ENCODE results near the gene CMTM1. TPM values are rescaled to one million over a fixed set of nuclear protein-coding genes. Genes with fewer than 3 reads are reported as not detected.
"Not testable (repeated sequence)": the region's sequence is repeated elsewhere in the genome, so short reads cannot be mapped to it uniquely, and the experiment has no call there.

CMTM1 gene
- total and polyA plus RNA-seq, 2 donors: 0.64 to 5.1 TPM

- Histone ChIP-seq H3K4me1 (ENCODE audit: control insufficient read depth in 2 of 2, insufficient read depth in 2 of 2, low read length in 2 of 2) (peaks cover 0 to 13% of the 10 kb centered on the region in 2 donors), H3K36me3 (ENCODE audit: control insufficient read depth in 2 of 2, insufficient read depth in 2 of 2, low read length in 1 of 2) (no peaks in the 10 kb centered on the region), H3K9me3 (ENCODE audit: control insufficient read depth in 2 of 2, insufficient read depth in 1 of 2, low read length in 1 of 2) (no peaks in the 10 kb centered on the region), H3K27me3 (ENCODE audit: control insufficient read depth in 2 of 2, insufficient read depth in 1 of 2, low read length in 1 of 2) (no peaks in the 10 kb centered on the region), H3K4me3 (ENCODE audit: low read length in 2 of 2) (no peak overlapping the region), H3K27ac (ENCODE audit: low read depth in 1 of 2, low read length in 1 of 2) (peak overlapping the region in 1 of 2 donors; percentile 17)
- WGBS: 97% methylated on average over 8 of the region's 8 CpGs
- no peak for DNase-seq (ENCODE audit: low read depth in 6 of 9, low spot score in 9 of 9)
Observed at GRCh38 chr16:66620429-66620795, 54.2 kb downstream of the CMTM1 start.

- H3K27ac ChIP-seq (ENCODE audit: low read depth in 1 of 2, low read length in 1 of 2): no peak overlapping the region
- H3K4me3 ChIP-seq (ENCODE audit: low read length in 2 of 2): no peak overlapping the region
- H3K27me3 ChIP-seq (ENCODE audit: control insufficient read depth in 2 of 2, insufficient read depth in 1 of 2, low read length in 1 of 2): no peaks in the 10 kb centered on the region
- H3K36me3 ChIP-seq (ENCODE audit: control insufficient read depth in 2 of 2, insufficient read depth in 2 of 2, low read length in 1 of 2): no peaks in the 10 kb centered on the region
- DNase-seq (ENCODE audit: low read depth in 6 of 9, low spot score in 9 of 9): no peak
- no peaks in the 10 kb centered on the region for H3K9me3 ChIP-seq (ENCODE audit: control insufficient read depth in 2 of 2, insufficient read depth in 1 of 2, low read length in 1 of 2)
- peaks cover 0 to 13% of the 10 kb centered on the region in 2 donors for H3K4me1 ChIP-seq (ENCODE audit: control insufficient read depth in 2 of 2, insufficient read depth in 2 of 2, low read length in 2 of 2)
- 94% methylated on average over 14 of the region's 14 CpGs for WGBS
Observed at GRCh38 chr16:66621973-66622372, 55.7 kb downstream of the CMTM1 start.

- WGBS: 84% methylated on average over 3 of the region's 3 CpGs
- Histone ChIP-seq H3K36me3 (ENCODE audit: control insufficient read depth in 2 of 2, insufficient read depth in 2 of 2, low read length in 1 of 2) (no peaks in the 10 kb centered on the region), H3K9me3 (ENCODE audit: control insufficient read depth in 2 of 2, insufficient read depth in 1 of 2, low read length in 1 of 2) (no peaks in the 10 kb centered on the region), H3K4me1 (ENCODE audit: control insufficient read depth in 2 of 2, insufficient read depth in 2 of 2, low read length in 2 of 2) (peaks cover 0 to 11% of the 10 kb centered on the region in 2 donors), H3K4me3 (ENCODE audit: low read length in 2 of 2) (no peak overlapping the region), H3K27me3 (ENCODE audit: control insufficient read depth in 2 of 2, insufficient read depth in 1 of 2, low read length in 1 of 2) (no peaks in the 10 kb centered on the region), H3K27ac (ENCODE audit: low read depth in 1 of 2, low read length in 1 of 2) (no peak overlapping the region)
- no peak for DNase-seq (ENCODE audit: low read depth in 6 of 9, low spot score in 9 of 9)
Observed at GRCh38 chr16:66622863-66623262, 56.6 kb downstream of the CMTM1 start.

- peaks cover 0 to 10% of the 10 kb centered on the region in 2 donors for H3K4me1 ChIP-seq (ENCODE audit: control insufficient read depth in 2 of 2, insufficient read depth in 2 of 2, low read length in 2 of 2)
- no peak overlapping the region for H3K27ac ChIP-seq (ENCODE audit: low read depth in 1 of 2, low read length in 1 of 2)
- no peak overlapping the region for H3K4me3 ChIP-seq (ENCODE audit: low read length in 2 of 2)
- 96% methylated on average over 3 of the region's 3 CpGs for WGBS
- no peak for DNase-seq (ENCODE audit: low read depth in 6 of 9, low spot score in 9 of 9)
- H3K36me3 ChIP-seq (ENCODE audit: control insufficient read depth in 2 of 2, insufficient read depth in 2 of 2, low read length in 1 of 2): no peaks in the 10 kb centered on the region
- H3K27me3 ChIP-seq (ENCODE audit: control insufficient read depth in 2 of 2, insufficient read depth in 1 of 2, low read length in 1 of 2): no peaks in the 10 kb centered on the region
- H3K9me3 ChIP-seq (ENCODE audit: control insufficient read depth in 2 of 2, insufficient read depth in 1 of 2, low read length in 1 of 2): no peaks in the 10 kb centered on the region
Observed at GRCh38 chr16:66623755-66624154, 57.5 kb downstream of the CMTM1 start.

- H3K4me3 ChIP-seq (ENCODE audit: low read length in 2 of 2); H3K36me3 ChIP-seq (ENCODE audit: control insufficient read depth in 2 of 2, insufficient read depth in 2 of 2, low read length in 1 of 2); H3K9me3 ChIP-seq (ENCODE audit: control insufficient read depth in 2 of 2, insufficient read depth in 1 of 2, low read length in 1 of 2); DNase-seq (ENCODE audit: low read depth in 6 of 9, low spot score in 9 of 9); H3K27me3 ChIP-seq (ENCODE audit: control insufficient read depth in 2 of 2, insufficient read depth in 1 of 2, low read length in 1 of 2); H3K4me1 ChIP-seq (ENCODE audit: control insufficient read depth in 2 of 2, insufficient read depth in 2 of 2, low read length in 2 of 2); H3K27ac ChIP-seq (ENCODE audit: low read depth in 1 of 2, low read length in 1 of 2): not testable (repeated sequence)
- 96% methylated on average over 17 of the region's 17 CpGs for WGBS
Observed at GRCh38 chr16:66627611-66628378, 61.6 kb downstream of the CMTM1 start.

Other genes with a start within 250 kb of the CMTM1 start
- gene CDH5, start 199.7 kb upstream of the CMTM1 start, total RNA-seq: 7.5 TPM
- gene CDH5, start 199.7 kb upstream of the CMTM1 start, polyA plus RNA-seq: 12.0 TPM
- 0.05 TPM for gene BEAN1, start 139.1 kb upstream of the CMTM1 start, total RNA-seq
- 0.25 TPM for gene BEAN1, start 139.1 kb upstream of the CMTM1 start, polyA plus RNA-seq
- gene TK2, start 16.3 kb upstream of the CMTM1 start, total RNA-seq: 11.9 TPM
- 15.9 TPM for gene TK2, start 16.3 kb upstream of the CMTM1 start, polyA plus RNA-seq
- gene CKLF, start 13.9 kb upstream of the CMTM1 start, total RNA-seq: 126 TPM
- 53.8 TPM for gene CKLF, start 13.9 kb upstream of the CMTM1 start, polyA plus RNA-seq
- 0.94 TPM for gene CMTM2, start 13.0 kb downstream of the CMTM1 start, total RNA-seq
- 1.3 TPM for gene CMTM2, start 13.0 kb downstream of the CMTM1 start, polyA plus RNA-seq
- 15.9 TPM for gene CMTM3, start 38.3 kb downstream of the CMTM1 start, total RNA-seq
- 55.4 TPM for gene CMTM3, start 38.3 kb downstream of the CMTM1 start, polyA plus RNA-seq
- 2.2 TPM for gene CMTM4, start 130.3 kb downstream of the CMTM1 start, total RNA-seq
- 3.4 TPM for gene CMTM4, start 130.3 kb downstream of the CMTM1 start, polyA plus RNA-seq
- gene DYNC1LI2, start 185.2 kb downstream of the CMTM1 start, total RNA-seq: 24.1 TPM
- 44.9 TPM for gene DYNC1LI2, start 185.2 kb downstream of the CMTM1 start, polyA plus RNA-seq
- gene TERB1, start 235.1 kb downstream of the CMTM1 start, total RNA-seq: 0.09 TPM
- 0.07 TPM for gene TERB1, start 235.1 kb downstream of the CMTM1 start, polyA plus RNA-seq